GM19328 (cell line): ENCODE data around the gene RBBP5.

Experiments used
- ATAC-seq: cut with Tn5 transposase; IDR thresholded peaks from one replicate; pipeline ENCODE4 v1.9.1; 2021; ENCODE audit warnings: mild to moderate bottlenecking, moderate library complexity; ENCODE audit not compliant: unreplicated experiment

Gene RBBP5

GRCh38 chr1:205075642-205076155 lies 46.1 kb downstream of the RBBP5 start:
- no peak for ATAC-seq

GRCh38 chr1:205074513-205074912 lies 47.3 kb downstream of the RBBP5 start:
- ATAC-seq: no peak

GRCh38 chr1:205074084-205074483 lies 47.7 kb downstream of the RBBP5 start:
- no peak for ATAC-seq

- ATAC-seq: no peak
Observed at GRCh38 chr1:205073511-205073910, 48.3 kb downstream of the RBBP5 start.

- no peak for ATAC-seq
Observed at GRCh38 chr1:205072881-205073280, 48.9 kb downstream of the RBBP5 start.

- ATAC-seq: no peak
Observed at GRCh38 chr1:205072286-205072685, 49.5 kb downstream of the RBBP5 start.

- no peak for ATAC-seq
Observed at GRCh38 chr1:205071801-205072200, 50.0 kb downstream of the RBBP5 start.

- ATAC-seq: no peak
Observed at GRCh38 chr1:205071028-205071409, 50.8 kb downstream of the RBBP5 start.

- ATAC-seq: no peak
Observed at GRCh38 chr1:205069371-205070125, 52.2 kb downstream of the RBBP5 start.

- ATAC-seq: no peak
Observed at GRCh38 chr1:205068457-205069040, 53.2 kb downstream of the RBBP5 start.

- ATAC-seq: no peak
Observed at GRCh38 chr1:205068001-205068400, 53.8 kb downstream of the RBBP5 start.

GRCh38 chr1:205067031-205067430 lies 54.7 kb downstream of the RBBP5 start:
- ATAC-seq: no peak

- no peak for ATAC-seq
Observed at GRCh38 chr1:205066141-205066818, 55.5 kb downstream of the RBBP5 start.

GRCh38 chr1:205065666-205066065 lies 56.1 kb downstream of the RBBP5 start:
- ATAC-seq: no peak

- no peak for ATAC-seq
Observed at GRCh38 chr1:205064741-205065316, 56.9 kb downstream of the RBBP5 start.

- no peak for ATAC-seq
Observed at GRCh38 chr1:205064301-205064700, 57.5 kb downstream of the RBBP5 start.

- no peak for ATAC-seq
Observed at GRCh38 chr1:205062895-205063294, 58.9 kb downstream of the RBBP5 start.

GRCh38 chr1:205062319-205062718 lies 59.5 kb downstream of the RBBP5 start:
- no peak for ATAC-seq

- no peak for ATAC-seq
Observed at GRCh38 chr1:205061665-205062069, 60.1 kb downstream of the RBBP5 start.

- no peak for ATAC-seq
Observed at GRCh38 chr1:205061227-205061626, 60.6 kb downstream of the RBBP5 start.

GRCh38 chr1:205060746-205061145 lies 61.0 kb downstream of the RBBP5 start:
- ATAC-seq: no peak

- no peak for ATAC-seq
Observed at GRCh38 chr1:205059660-205060059, 62.1 kb downstream of the RBBP5 start.
